WTC11 (cell line): ENCODE measurements around the gene PSKH1. TPM values are rescaled to one million over a fixed set of nuclear protein-coding genes. Genes with fewer than 3 reads are reported as not detected.

ENCODE experiments used
- ATAC-seq: fragments of 200-7000 bp; cut with Tn5 transposase; 2 replicates; pipeline ENCODE4 v1.10.0; 2021; ENCODE audit warnings: mild to moderate bottlenecking, moderate library complexity
- CTCF ChIA-PET: fragments of 300-600 bp; sonication (Branson Sonifier 250); formaldehyde crosslinking; loops from one replicate; lab custom pipeline; 2021; ENCODE audit warnings: antibody characterized with exemption; lab: Charles Lee
- POLR2A ChIA-PET: fragments of 350-600 bp; sonication (Branson Sonifier 250); formaldehyde crosslinking; loops from one replicate; lab custom pipeline; 2021; ENCODE audit warnings: antibody characterized with exemption; lab: Charles Lee
- DNase-seq: peaks from one replicate; pipeline ENCODE4 v3.0.0; 2021; ENCODE audit warnings: low spot score
- H3K27ac Mint-ChIP-seq: 2 replicates; pipeline ENCODE4 v1.8.0; 2021; ENCODE audit warnings: mixed read lengths
- H3K27me3 Mint-ChIP-seq: 2 replicates; pipeline ENCODE4 v1.8.0; 2021; ENCODE audit warnings: low read depth, mild to moderate bottlenecking, moderate library complexity, mixed read lengths
- H3K36me3 Mint-ChIP-seq: 2 replicates; pipeline ENCODE4 v1.8.0; 2021; ENCODE audit warnings: mixed read lengths
- H3K4me1 Mint-ChIP-seq: 2 replicates; pipeline ENCODE4 v1.8.0; 2022; ENCODE audit warnings: mixed read lengths
- H3K4me3 Mint-ChIP-seq: 2 replicates; pipeline ENCODE4 v1.8.0; 2021; ENCODE audit warnings: mild to moderate bottlenecking, moderate library complexity, mixed read lengths
- H3K9me3 Mint-ChIP-seq: 2 replicates; pipeline ENCODE4 v1.8.0; 2021; ENCODE audit warnings: mixed read lengths
- CREM ChIP-seq: sonication (generic); formaldehyde crosslinking; IDR thresholded peaks from 2 replicates; pipeline ENCODE4 v1.8.1; 2022; ENCODE audit warnings: mild to moderate bottlenecking, missing genetic modification reagents, moderate library complexity
- ESRRA ChIP-seq: sonication (generic); formaldehyde crosslinking; IDR thresholded peaks from 2 replicates; pipeline ENCODE4 v1.8.1; 2022; ENCODE audit warnings: mild to moderate bottlenecking, missing genetic modification reagents, borderline replicate concordance
- GABPB1 ChIP-seq: sonication (generic); formaldehyde crosslinking; IDR thresholded peaks from 2 replicates; pipeline ENCODE4 v1.8.1; 2023; ENCODE audit warnings: mild to moderate bottlenecking, missing genetic modification reagents
- JAZF1 ChIP-seq: fragments of 250-450 bp; sonication (Bioruptor Pico); IDR thresholded peaks from 2 replicates; pipeline ENCODE4 v1.9.0; 2021; ENCODE audit warnings: moderate library complexity, mild to moderate bottlenecking, inconsistent platforms
- MYBL2 ChIP-seq: sonication (generic); formaldehyde crosslinking; IDR thresholded peaks from 2 replicates; pipeline ENCODE4 v1.8.1; 2023; ENCODE audit warnings: mild to moderate bottlenecking, moderate library complexity, missing genetic modification reagents
- PRDM15 ChIP-seq: sonication (generic); formaldehyde crosslinking; IDR thresholded peaks from 2 replicates; pipeline ENCODE4 v1.8.0; 2022; ENCODE audit warnings: missing genetic modification reagents
- PREB ChIP-seq: sonication (generic); formaldehyde crosslinking; IDR thresholded peaks from 2 replicates; pipeline ENCODE4 v1.8.1; 2022; ENCODE audit warnings: mild to moderate bottlenecking, missing genetic modification reagents, moderate library complexity, borderline replicate concordance
- ZBTB21 ChIP-seq: sonication (generic); formaldehyde crosslinking; IDR thresholded peaks from 2 replicates; pipeline ENCODE4 v1.8.1; 2023; ENCODE audit warnings: mild to moderate bottlenecking, missing genetic modification reagents, borderline replicate concordance
- ZNF396 ChIP-seq: fragments of 250-450 bp; sonication (Bioruptor Pico); IDR thresholded peaks from 2 replicates; pipeline ENCODE4 v1.8.0; 2021; ENCODE audit warnings: mild to moderate bottlenecking, moderate library complexity, borderline replicate concordance
- ZSCAN18 ChIP-seq: fragments of 250-450 bp; sonication (Bioruptor Pico); IDR thresholded peaks from 2 replicates; pipeline ENCODE4 v2.1.2; 2022; ENCODE audit warnings: mild to moderate bottlenecking, moderate library complexity
- total RNA-seq: library from RNA; stranded (reverse); gene quantifications from 3 replicates; pipeline ENCODE4 v1.2.3, GENCODE V29; 2021
- TF ChIP-seq, protein P1 (sequence below): sonication (generic); formaldehyde crosslinking; IDR thresholded peaks from 2 replicates; pipeline ENCODE4 v1.8.1; 2022; ENCODE audit warnings: low read depth, mild to moderate bottlenecking, moderate library complexity, missing genetic modification reagents, borderline replicate concordance
- TF ChIP-seq, protein P2 (sequence below): sonication (generic); formaldehyde crosslinking; IDR thresholded peaks from 2 replicates; pipeline ENCODE4 v1.8.0; 2022; ENCODE audit warnings: mild to moderate bottlenecking, missing genetic modification reagents
- TF ChIP-seq, protein P3 (sequence below): sonication (generic); formaldehyde crosslinking; IDR thresholded peaks from 2 replicates; pipeline ENCODE4 v1.8.1; 2023; ENCODE audit warnings: mild to moderate bottlenecking, missing genetic modification reagents, moderate library complexity
- TF ChIP-seq, protein P4 (sequence below): sonication (generic); formaldehyde crosslinking; IDR thresholded peaks from 2 replicates; pipeline ENCODE4 v1.8.0; 2022; ENCODE audit warnings: mild to moderate bottlenecking, missing genetic modification reagents
- TF ChIP-seq, protein P5 (sequence below): sonication (generic); formaldehyde crosslinking; IDR thresholded peaks from 2 replicates; pipeline ENCODE4 v1.8.1; 2023; ENCODE audit warnings: mild to moderate bottlenecking, missing genetic modification reagents, borderline replicate concordance
- TF ChIP-seq, protein P6 (sequence below): sonication (generic); formaldehyde crosslinking; IDR thresholded peaks from 2 replicates; pipeline ENCODE4 v1.8.1; 2023; ENCODE audit warnings: mild to moderate bottlenecking, missing genetic modification reagents

PSKH1 gene
- total RNA-seq, 1 experiment from 2014 or later = 32.6 TPM

DNA sequence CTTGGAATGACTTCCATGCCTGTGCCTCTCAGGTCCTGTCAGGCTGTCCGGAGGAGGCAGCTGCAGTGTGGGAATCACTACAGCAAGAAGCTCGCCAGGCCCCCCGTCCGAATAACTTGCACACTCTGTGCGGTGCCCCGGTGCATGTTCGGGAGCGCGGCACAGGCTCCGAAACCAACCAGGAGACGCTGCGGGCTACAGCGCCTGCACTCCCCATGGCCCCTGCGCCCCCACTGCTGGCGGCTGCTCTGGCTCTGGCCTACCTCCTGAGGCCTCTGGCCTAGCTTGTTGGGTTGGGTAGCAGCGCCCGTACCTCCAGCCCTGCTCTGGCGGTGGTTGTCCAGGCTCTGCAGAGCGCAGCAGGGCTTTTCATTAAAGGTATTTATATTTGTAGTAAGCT lies 7.1 kb upstream of the PSKH1 start (continued):
- no peak for TF ChIP-seq PRDM15 (CRISPR knock-in tag)
- TF ChIP-seq, protein P1, sequence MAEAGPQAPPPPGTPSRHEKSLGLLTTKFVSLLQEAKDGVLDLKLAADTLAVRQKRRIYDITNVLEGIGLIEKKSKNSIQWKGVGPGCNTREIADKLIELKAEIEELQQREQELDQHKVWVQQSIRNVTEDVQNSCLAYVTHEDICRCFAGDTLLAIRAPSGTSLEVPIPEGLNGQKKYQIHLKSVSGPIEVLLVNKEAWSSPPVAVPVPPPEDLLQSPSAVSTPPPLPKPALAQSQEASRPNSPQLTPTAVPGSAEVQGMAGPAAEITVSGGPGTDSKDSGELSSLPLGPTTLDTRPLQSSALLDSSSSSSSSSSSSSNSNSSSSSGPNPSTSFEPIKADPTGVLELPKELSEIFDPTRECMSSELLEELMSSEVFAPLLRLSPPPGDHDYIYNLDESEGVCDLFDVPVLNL (CRISPR knock-in tag) = no peak
- TF ChIP-seq JAZF1 (CRISPR knock-in tag) = no peak
- TF ChIP-seq ZNF396 (CRISPR knock-in tag) = no peak
- TF ChIP-seq, protein P2, sequence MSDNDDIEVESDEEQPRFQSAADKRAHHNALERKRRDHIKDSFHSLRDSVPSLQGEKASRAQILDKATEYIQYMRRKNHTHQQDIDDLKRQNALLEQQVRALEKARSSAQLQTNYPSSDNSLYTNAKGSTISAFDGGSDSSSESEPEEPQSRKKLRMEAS (CRISPR knock-in tag) = no peak
- TF ChIP-seq, protein P3, sequence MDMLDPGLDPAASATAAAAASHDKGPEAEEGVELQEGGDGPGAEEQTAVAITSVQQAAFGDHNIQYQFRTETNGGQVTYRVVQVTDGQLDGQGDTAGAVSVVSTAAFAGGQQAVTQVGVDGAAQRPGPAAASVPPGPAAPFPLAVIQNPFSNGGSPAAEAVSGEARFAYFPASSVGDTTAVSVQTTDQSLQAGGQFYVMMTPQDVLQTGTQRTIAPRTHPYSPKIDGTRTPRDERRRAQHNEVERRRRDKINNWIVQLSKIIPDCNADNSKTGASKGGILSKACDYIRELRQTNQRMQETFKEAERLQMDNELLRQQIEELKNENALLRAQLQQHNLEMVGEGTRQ (CRISPR knock-in tag) = no peak
- no peak for TF ChIP-seq PREB
- TF ChIP-seq ESRRA (CRISPR knock-in tag) = no peak

GRCh38 chr16:67886387-67886786 lies 6.7 kb upstream of the PSKH1 start:
- ATAC-seq = peak; percentile 18
- no peaks in the 10 kb centered on the region for H3K9me3 Mint-ChIP-seq
- no peak for DNase-seq
- H3K4me3 Mint-ChIP-seq = no peak overlapping the region
- H3K36me3 Mint-ChIP-seq = peaks cover 13% of the 10 kb centered on the region
- POLR2A ChIA-PET = interaction anchor here (3.8 kb wide), 1 partner anchor 49 kb away, joined by 30 read pairs; the partner anchor contains the start of gene PSMB10
- no peaks in the 10 kb centered on the region for H3K27me3 Mint-ChIP-seq
- CTCF ChIA-PET = interaction anchor here (0.8 to 5.5 kb wide), 10 partner anchors 13 to 365 kb away, joined by 3 to 144 read pairs (median 4); partner anchors contain the start of genes CTRL, EDC4 and PSMB10
- peak overlapping the region; percentile 52 for H3K27ac Mint-ChIP-seq
- peaks cover 23% of the 10 kb centered on the region for H3K4me1 Mint-ChIP-seq
- TF ChIP-seq ZBTB21 (no peak), MYBL2 (CRISPR knock-in tag) (no peak), GABPB1 (CRISPR knock-in tag) (no peak), CREM (CRISPR knock-in tag) (no peak), ZSCAN18 (CRISPR knock-in tag) (no peak)
- TF ChIP-seq, protein P4, sequence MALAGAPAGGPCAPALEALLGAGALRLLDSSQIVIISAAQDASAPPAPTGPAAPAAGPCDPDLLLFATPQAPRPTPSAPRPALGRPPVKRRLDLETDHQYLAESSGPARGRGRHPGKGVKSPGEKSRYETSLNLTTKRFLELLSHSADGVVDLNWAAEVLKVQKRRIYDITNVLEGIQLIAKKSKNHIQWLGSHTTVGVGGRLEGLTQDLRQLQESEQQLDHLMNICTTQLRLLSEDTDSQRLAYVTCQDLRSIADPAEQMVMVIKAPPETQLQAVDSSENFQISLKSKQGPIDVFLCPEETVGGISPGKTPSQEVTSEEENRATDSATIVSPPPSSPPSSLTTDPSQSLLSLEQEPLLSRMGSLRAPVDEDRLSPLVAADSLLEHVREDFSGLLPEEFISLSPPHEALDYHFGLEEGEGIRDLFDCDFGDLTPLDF (CRISPR knock-in tag) = no peak
- TF ChIP-seq, protein P5, sequence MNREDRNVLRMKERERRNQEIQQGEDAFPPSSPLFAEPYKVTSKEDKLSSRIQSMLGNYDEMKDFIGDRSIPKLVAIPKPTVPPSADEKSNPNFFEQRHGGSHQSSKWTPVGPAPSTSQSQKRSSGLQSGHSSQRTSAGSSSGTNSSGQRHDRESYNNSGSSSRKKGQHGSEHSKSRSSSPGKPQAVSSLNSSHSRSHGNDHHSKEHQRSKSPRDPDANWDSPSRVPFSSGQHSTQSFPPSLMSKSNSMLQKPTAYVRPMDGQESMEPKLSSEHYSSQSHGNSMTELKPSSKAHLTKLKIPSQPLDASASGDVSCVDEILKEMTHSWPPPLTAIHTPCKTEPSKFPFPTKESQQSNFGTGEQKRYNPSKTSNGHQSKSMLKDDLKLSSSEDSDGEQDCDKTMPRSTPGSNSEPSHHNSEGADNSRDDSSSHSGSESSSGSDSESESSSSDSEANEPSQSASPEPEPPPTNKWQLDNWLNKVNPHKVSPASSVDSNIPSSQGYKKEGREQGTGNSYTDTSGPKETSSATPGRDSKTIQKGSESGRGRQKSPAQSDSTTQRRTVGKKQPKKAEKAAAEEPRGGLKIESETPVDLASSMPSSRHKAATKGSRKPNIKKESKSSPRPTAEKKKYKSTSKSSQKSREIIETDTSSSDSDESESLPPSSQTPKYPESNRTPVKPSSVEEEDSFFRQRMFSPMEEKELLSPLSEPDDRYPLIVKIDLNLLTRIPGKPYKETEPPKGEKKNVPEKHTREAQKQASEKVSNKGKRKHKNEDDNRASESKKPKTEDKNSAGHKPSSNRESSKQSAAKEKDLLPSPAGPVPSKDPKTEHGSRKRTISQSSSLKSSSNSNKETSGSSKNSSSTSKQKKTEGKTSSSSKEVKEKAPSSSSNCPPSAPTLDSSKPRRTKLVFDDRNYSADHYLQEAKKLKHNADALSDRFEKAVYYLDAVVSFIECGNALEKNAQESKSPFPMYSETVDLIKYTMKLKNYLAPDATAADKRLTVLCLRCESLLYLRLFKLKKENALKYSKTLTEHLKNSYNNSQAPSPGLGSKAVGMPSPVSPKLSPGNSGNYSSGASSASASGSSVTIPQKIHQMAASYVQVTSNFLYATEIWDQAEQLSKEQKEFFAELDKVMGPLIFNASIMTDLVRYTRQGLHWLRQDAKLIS (CRISPR knock-in tag) = no peak
- TF ChIP-seq, protein P6, sequence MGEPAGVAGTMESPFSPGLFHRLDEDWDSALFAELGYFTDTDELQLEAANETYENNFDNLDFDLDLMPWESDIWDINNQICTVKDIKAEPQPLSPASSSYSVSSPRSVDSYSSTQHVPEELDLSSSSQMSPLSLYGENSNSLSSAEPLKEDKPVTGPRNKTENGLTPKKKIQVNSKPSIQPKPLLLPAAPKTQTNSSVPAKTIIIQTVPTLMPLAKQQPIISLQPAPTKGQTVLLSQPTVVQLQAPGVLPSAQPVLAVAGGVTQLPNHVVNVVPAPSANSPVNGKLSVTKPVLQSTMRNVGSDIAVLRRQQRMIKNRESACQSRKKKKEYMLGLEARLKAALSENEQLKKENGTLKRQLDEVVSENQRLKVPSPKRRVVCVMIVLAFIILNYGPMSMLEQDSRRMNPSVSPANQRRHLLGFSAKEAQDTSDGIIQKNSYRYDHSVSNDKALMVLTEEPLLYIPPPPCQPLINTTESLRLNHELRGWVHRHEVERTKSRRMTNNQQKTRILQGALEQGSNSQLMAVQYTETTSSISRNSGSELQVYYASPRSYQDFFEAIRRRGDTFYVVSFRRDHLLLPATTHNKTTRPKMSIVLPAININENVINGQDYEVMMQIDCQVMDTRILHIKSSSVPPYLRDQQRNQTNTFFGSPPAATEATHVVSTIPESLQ (CRISPR knock-in tag) = no peak
- TF ChIP-seq, protein P1 (CRISPR knock-in tag) = no peak
